Effector memory CD4-positive, alpha-beta T cell (primary cell): ENCODE measurements around the gene CMKLR1.

Source experiments
- DNase-seq, 3 donors: peaks; one replicate each; pipeline ENCODE4 v3.0.0-alpha.2; 2020
- H3K27ac ChIP-seq: 2 replicates; pipeline ENCODE4 v1.7.0; 2013; ENCODE audit warnings: mild to moderate bottlenecking, low read length, moderate library complexity; ENCODE audit not compliant: insufficient read depth, poor library complexity, severe bottlenecking
- H3K27me3 ChIP-seq: replicated peaks from 2 replicates; pipeline ENCODE4 v1.7.0; 2013; ENCODE audit warnings: mild to moderate bottlenecking, low read length; ENCODE audit not compliant: insufficient read depth, control insufficient read depth, poor library complexity, severe bottlenecking
- H3K36me3 ChIP-seq: 2 replicates; pipeline ENCODE4 v1.7.0; 2013; ENCODE audit warnings: mild to moderate bottlenecking, low read length, moderate library complexity; ENCODE audit not compliant: control insufficient read depth, insufficient read depth
- H3K4me1 ChIP-seq: 2 replicates; pipeline ENCODE4 v1.7.0; 2013; ENCODE audit warnings: low read length, mild to moderate bottlenecking; ENCODE audit not compliant: control insufficient read depth, insufficient read depth, poor library complexity, severe bottlenecking
- H3K4me3 ChIP-seq: 2 replicates; pipeline ENCODE4 v1.7.0; 2013; ENCODE audit warnings: low read length, low read depth, mild to moderate bottlenecking; ENCODE audit not compliant: insufficient read depth, poor library complexity, severe bottlenecking
- H3K9me3 ChIP-seq: 2 replicates; pipeline ENCODE4 v1.7.0; 2013; ENCODE audit warnings: mild to moderate bottlenecking, low read length, moderate library complexity; ENCODE audit not compliant: control insufficient read depth

The CMKLR1 gene

GRCh38 chr12:108268397-108268796, 70.7 kb downstream of the CMKLR1 start:
- H3K9me3 ChIP-seq: no peaks in the 10 kb centered on the region
- H3K4me1 ChIP-seq: no peaks in the 10 kb centered on the region
- H3K4me3 ChIP-seq: no peak overlapping the region
- H3K27ac ChIP-seq: no peak overlapping the region
- H3K27me3 ChIP-seq: no peaks in the 10 kb centered on the region
- H3K36me3 ChIP-seq: no peaks in the 10 kb centered on the region
- no peak for DNase-seq

GRCh38 chr12:108267450-108267849, 71.7 kb downstream of the CMKLR1 start:
- H3K27me3 ChIP-seq: no peaks in the 10 kb centered on the region
- no peak for DNase-seq
- no peak overlapping the region for H3K27ac ChIP-seq

DNA sequence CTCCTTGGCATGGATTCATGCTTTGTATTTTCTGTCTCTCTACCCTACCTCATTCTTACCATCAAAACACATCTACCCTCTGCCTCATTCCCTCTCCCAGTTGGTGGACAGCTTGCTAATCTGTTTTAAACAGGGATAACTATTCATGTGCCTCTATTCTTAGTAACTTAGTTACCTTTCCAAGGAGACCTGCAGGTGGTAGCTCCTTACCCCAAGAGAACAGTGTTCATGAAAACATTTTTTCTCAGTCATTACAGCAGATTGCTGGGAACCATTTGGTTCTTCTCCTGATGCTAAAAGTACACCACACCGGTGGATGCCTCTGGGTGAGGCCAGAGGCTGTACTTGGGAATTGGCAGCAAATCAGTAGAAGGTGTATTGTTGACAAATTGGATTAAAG, 73.0 kb downstream of the CMKLR1 start:
- Histone ChIP-seq H3K9me3 (no peaks in the 10 kb centered on the region), H3K27me3 (no peaks in the 10 kb centered on the region), H3K27ac (no peak overlapping the region), H3K36me3 (no peaks in the 10 kb centered on the region), H3K4me1 (no peaks in the 10 kb centered on the region), H3K4me3 (no peak overlapping the region)
- DNase-seq: no peak

More at GRCh38 chr12:108267450-108267849, 71.7 kb downstream of the CMKLR1 start:
- Histone ChIP-seq H3K4me1 (no peaks in the 10 kb centered on the region), H3K9me3 (no peaks in the 10 kb centered on the region), H3K36me3 (no peaks in the 10 kb centered on the region), H3K4me3 (no peak overlapping the region)

GRCh38 chr12:108265505-108265904, 73.6 kb downstream of the CMKLR1 start:
- H3K4me3 ChIP-seq: no peak overlapping the region
- H3K27ac ChIP-seq: no peak overlapping the region
- H3K36me3 ChIP-seq: no peaks in the 10 kb centered on the region
- no peaks in the 10 kb centered on the region for H3K4me1 ChIP-seq
- no peak for DNase-seq
- no peaks in the 10 kb centered on the region for H3K9me3 ChIP-seq
- H3K27me3 ChIP-seq: no peaks in the 10 kb centered on the region

- no peak for DNase-seq
- H3K9me3 ChIP-seq: no peaks in the 10 kb centered on the region
- H3K27me3 ChIP-seq: no peaks in the 10 kb centered on the region
- H3K4me1 ChIP-seq: no peaks in the 10 kb centered on the region
- no peak overlapping the region for H3K4me3 ChIP-seq
- no peaks in the 10 kb centered on the region for H3K36me3 ChIP-seq
- no peak overlapping the region for H3K27ac ChIP-seq
These were observed 78.1 kb downstream of the CMKLR1 start for GRCh38 chr12:108260969-108261368.

GRCh38 chr12:108260039-108260438, 79.1 kb downstream of the CMKLR1 start:
- DNase-seq: no peak
- no peaks in the 10 kb centered on the region for H3K27me3 ChIP-seq
- no peaks in the 10 kb centered on the region for H3K36me3 ChIP-seq
- H3K4me1 ChIP-seq: no peaks in the 10 kb centered on the region
- no peak overlapping the region for H3K27ac ChIP-seq
- H3K4me3 ChIP-seq: no peak overlapping the region
- H3K9me3 ChIP-seq: no peaks in the 10 kb centered on the region

DNA sequence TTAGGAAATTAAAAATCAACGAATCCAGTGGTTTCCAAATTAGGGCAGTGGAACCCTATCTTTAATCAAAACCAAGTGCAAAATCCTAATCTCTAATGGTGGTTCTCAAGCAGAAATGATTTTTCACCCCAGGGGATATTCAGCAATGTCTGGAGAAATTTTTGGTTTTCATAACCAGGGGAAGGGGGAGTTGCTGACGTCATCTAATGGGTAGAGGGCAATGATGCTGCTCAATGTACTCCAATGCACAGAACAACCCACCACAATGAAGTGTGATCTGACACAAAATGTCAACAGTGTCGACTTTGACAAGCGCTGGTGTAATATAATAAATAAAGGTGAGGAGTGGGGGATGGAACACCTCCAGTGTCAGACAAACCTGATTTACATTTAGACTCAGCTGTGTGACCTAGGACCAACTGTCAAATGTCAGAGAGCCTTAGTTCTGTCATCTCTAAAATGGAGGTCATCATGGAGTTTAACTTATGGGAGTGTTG, 81.5 kb downstream of the CMKLR1 start:
- no peaks in the 10 kb centered on the region for H3K9me3 ChIP-seq
- no peaks in the 10 kb centered on the region for H3K36me3 ChIP-seq
- no peak for DNase-seq
- H3K27ac ChIP-seq: no peak overlapping the region
- no peaks in the 10 kb centered on the region for H3K27me3 ChIP-seq
- H3K4me1 ChIP-seq: no peaks in the 10 kb centered on the region
- H3K4me3 ChIP-seq: no peak overlapping the region

- no peak overlapping the region for H3K4me3 ChIP-seq
- H3K36me3 ChIP-seq: no peaks in the 10 kb centered on the region
- no peak for DNase-seq
- H3K4me1 ChIP-seq: no peaks in the 10 kb centered on the region
- no peak overlapping the region for H3K27ac ChIP-seq
- no peaks in the 10 kb centered on the region for H3K9me3 ChIP-seq
- no peaks in the 10 kb centered on the region for H3K27me3 ChIP-seq
These were observed 82.1 kb downstream of the CMKLR1 start for GRCh38 chr12:108257004-108257403.

GRCh38 chr12:108255252-108255602, 83.9 kb downstream of the CMKLR1 start:
- Histone ChIP-seq H3K27me3 (no peaks in the 10 kb centered on the region), H3K4me3 (no peak overlapping the region), H3K27ac (no peak overlapping the region), H3K36me3 (no peaks in the 10 kb centered on the region), H3K4me1 (no peaks in the 10 kb centered on the region), H3K9me3 (no peaks in the 10 kb centered on the region)
- DNase-seq: no peak

DNA sequence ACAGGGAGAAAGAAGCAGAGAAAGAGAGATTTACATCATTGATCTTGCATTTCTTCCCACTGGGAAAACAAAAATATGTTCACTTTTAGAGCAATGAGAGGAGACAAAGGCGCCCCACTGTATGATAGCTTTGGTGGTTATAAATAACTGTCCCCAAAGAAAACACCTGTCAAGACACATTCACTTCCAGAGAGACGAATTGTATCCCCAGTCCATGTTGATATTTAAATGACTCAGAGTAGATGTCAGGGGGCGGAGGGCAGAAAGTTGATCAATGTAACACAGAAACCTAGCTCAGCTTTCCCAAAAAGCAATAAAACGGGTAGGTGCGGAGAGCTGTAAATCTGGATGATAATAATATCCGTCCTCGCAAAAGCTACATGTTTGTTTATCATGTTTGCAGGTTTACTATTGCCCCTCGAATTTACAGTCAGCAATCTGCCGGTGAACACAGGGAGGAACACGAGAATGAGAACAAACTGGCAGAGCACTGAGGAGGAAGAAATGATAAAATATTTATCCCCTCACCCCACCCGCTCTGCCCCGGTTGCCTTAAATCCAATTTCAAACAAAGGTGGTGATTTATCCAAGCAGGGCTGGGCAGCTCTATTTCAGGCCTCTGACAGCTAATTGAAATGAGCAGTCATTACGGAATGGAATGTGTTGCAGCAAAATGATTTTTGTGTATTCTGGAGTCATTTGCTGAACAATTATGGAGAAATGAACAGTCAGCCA, 84.4 kb downstream of the CMKLR1 start:
- H3K36me3 ChIP-seq: no peaks in the 10 kb centered on the region

More for the DNA sequence above, 84.4 kb downstream of the CMKLR1 start:
- no peaks in the 10 kb centered on the region for H3K27me3 ChIP-seq
- no peaks in the 10 kb centered on the region for H3K9me3 ChIP-seq
- H3K4me1 ChIP-seq: no peaks in the 10 kb centered on the region
- no peak for DNase-seq
- H3K4me3 ChIP-seq: no peak overlapping the region
- no peak overlapping the region for H3K27ac ChIP-seq
